ENCODE results near the gene IFITM5.
"Not testable (repeated sequence)": the region's sequence is repeated elsewhere in the genome, so short reads cannot be mapped to it uniquely, and the experiment has no call there.

IFITM5 gene

GRCh38 chr11:327581-327923 is 28.2 kb upstream of the IFITM5 start:
- no peak for DNase-seq

- no peak for DNase-seq
These were observed 27.7 kb upstream of the IFITM5 start for GRCh38 chr11:326842-327580.

GRCh38 chr11:326592-326841 is 27.2 kb upstream of the IFITM5 start:
- DNase-seq, result no peak

GRCh38 chr11:325796-326591 is 26.7 kb upstream of the IFITM5 start:
- no peak for DNase-seq

- not testable (repeated sequence) for DNase-seq
These were observed 25.5 kb upstream of the IFITM5 start for GRCh38 chr11:324593-325517.

GRCh38 chr11:324156-324555 is 24.8 kb upstream of the IFITM5 start:
- no peak for DNase-seq

GRCh38 chr11:319888-320273 is 20.6 kb upstream of the IFITM5 start:
- DNase-seq, result not testable (repeated sequence)

GRCh38 chr11:319121-319887 is 20.0 kb upstream of the IFITM5 start:
- not testable (repeated sequence) for DNase-seq

GRCh38 chr11:318405-319120 is 19.2 kb upstream of the IFITM5 start:
- not testable (repeated sequence) for DNase-seq

- DNase-seq, result not testable (repeated sequence)
These were observed 18.5 kb upstream of the IFITM5 start for GRCh38 chr11:317668-318404.

- no peak for DNase-seq
These were observed 17.6 kb upstream of the IFITM5 start for GRCh38 chr11:316891-317301.

GRCh38 chr11:316031-316701 is 16.8 kb upstream of the IFITM5 start:
- DNase-seq, result no peak

- no peak for DNase-seq
These were observed 16.2 kb upstream of the IFITM5 start for GRCh38 chr11:315516-315994.

GRCh38 chr11:315051-315481 is 15.7 kb upstream of the IFITM5 start:
- DNase-seq, result no peak

- DNase-seq, result not testable (repeated sequence)
These were observed 15.2 kb upstream of the IFITM5 start for GRCh38 chr11:314554-314875.

GRCh38 chr11:313787-314553 is 14.6 kb upstream of the IFITM5 start, which contains the start of gene IFITM1:
Gene IFITM1, plus strand, starts transcription at chr11:314040. Its CDS starts 131 bp downstream, at chr11:314171.
- no peak for DNase-seq

GRCh38 chr11:313304-313786 is 14.0 kb upstream of the IFITM5 start:
- DNase-seq, result no peak

GRCh38 chr11:312092-312816 is 12.9 kb upstream of the IFITM5 start:
- DNase-seq, result no peak

All from SIG-M5 (cell line).